WTC11 (cell line): ENCODE measurements around the gene EDC4.

Experiments
- CREM ChIP-seq: sonication (generic); formaldehyde crosslinking; IDR thresholded peaks from 2 replicates; pipeline ENCODE4 v1.8.1; 2022; ENCODE audit warnings: mild to moderate bottlenecking, missing genetic modification reagents, moderate library complexity
- ELF4 ChIP-seq: sonication (generic); formaldehyde crosslinking; IDR thresholded peaks from 2 replicates; pipeline ENCODE4 v1.8.1; 2022; ENCODE audit warnings: low read depth, mild to moderate bottlenecking, moderate library complexity, missing genetic modification reagents
- FOXK1 ChIP-seq: sonication (generic); formaldehyde crosslinking; IDR thresholded peaks from 2 replicates; pipeline ENCODE4 v1.8.0; 2022; ENCODE audit warnings: mild to moderate bottlenecking, moderate library complexity, missing genetic modification reagents
- JUN ChIP-seq: sonication (generic); formaldehyde crosslinking; IDR thresholded peaks from 2 replicates; pipeline ENCODE4 v1.8.0; 2023; ENCODE audit warnings: mild to moderate bottlenecking, missing genetic modification reagents
- NR2C2 ChIP-seq: sonication (generic); formaldehyde crosslinking; IDR thresholded peaks from 2 replicates; pipeline ENCODE4 v1.8.0; 2022; ENCODE audit warnings: mild to moderate bottlenecking, missing genetic modification reagents
- NR3C1 ChIP-seq: sonication (generic); formaldehyde crosslinking; conservative IDR thresholded peaks from 2 replicates; pipeline ENCODE4 v1.8.1; 2023; ENCODE audit warnings: low read depth, mild to moderate bottlenecking, missing genetic modification reagents
- ZNF263 ChIP-seq: sonication (generic); formaldehyde crosslinking; IDR thresholded peaks from 2 replicates; pipeline ENCODE4 v1.8.1; 2022; ENCODE audit warnings: low read depth, mild to moderate bottlenecking, moderate library complexity, missing genetic modification reagents
- TF ChIP-seq, protein P1 (sequence below): fragments of 200-600 bp; IDR thresholded peaks from 2 replicates; pipeline ENCODE4 v1.8.0; 2022; ENCODE audit warnings: antibody characterized with exemption
- TF ChIP-seq, protein P2 (sequence below): sonication (generic); formaldehyde crosslinking; IDR thresholded peaks from 2 replicates; pipeline ENCODE4 v1.8.0; 2022; ENCODE audit warnings: mild to moderate bottlenecking, missing genetic modification reagents
- TF ChIP-seq, protein P3 (sequence below): sonication (generic); formaldehyde crosslinking; IDR thresholded peaks from 2 replicates; pipeline ENCODE4 v1.8.0; 2022; ENCODE audit warnings: mild to moderate bottlenecking, missing genetic modification reagents
- TF ChIP-seq, protein P4 (sequence below): fragments of 250-450 bp; sonication (Bioruptor Pico); IDR thresholded peaks from 2 replicates; pipeline ENCODE4 v1.9.0; 2021; ENCODE audit warnings: mild to moderate bottlenecking
- TF ChIP-seq, protein P5 (sequence below): fragments of 250-450 bp; sonication (Bioruptor Pico); IDR thresholded peaks from 2 replicates; pipeline ENCODE4 v1.9.0; 2021; ENCODE audit warnings: mild to moderate bottlenecking, borderline replicate concordance

DNA sequence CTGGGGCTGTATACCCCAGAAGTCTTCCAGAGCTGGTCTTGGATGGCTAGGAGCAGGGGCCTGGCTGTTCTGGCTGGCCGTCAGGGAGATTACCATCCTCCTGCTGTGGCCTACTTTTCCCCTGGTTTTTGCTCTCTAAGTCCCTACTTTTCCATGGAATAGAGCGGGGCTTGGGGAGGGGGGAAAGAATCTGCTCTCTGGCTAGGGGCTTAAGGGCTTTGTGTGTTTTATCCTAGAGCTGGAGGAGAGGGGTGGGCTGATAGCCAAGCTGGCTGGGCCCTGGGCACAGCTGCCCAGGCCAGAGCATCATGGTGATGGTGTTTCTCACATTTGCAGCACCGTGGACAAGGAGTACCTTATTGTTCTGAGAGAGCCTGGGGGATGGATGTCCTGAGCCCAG lies 15.5 kb downstream of the EDC4 start:
- TF ChIP-seq, protein P1, sequence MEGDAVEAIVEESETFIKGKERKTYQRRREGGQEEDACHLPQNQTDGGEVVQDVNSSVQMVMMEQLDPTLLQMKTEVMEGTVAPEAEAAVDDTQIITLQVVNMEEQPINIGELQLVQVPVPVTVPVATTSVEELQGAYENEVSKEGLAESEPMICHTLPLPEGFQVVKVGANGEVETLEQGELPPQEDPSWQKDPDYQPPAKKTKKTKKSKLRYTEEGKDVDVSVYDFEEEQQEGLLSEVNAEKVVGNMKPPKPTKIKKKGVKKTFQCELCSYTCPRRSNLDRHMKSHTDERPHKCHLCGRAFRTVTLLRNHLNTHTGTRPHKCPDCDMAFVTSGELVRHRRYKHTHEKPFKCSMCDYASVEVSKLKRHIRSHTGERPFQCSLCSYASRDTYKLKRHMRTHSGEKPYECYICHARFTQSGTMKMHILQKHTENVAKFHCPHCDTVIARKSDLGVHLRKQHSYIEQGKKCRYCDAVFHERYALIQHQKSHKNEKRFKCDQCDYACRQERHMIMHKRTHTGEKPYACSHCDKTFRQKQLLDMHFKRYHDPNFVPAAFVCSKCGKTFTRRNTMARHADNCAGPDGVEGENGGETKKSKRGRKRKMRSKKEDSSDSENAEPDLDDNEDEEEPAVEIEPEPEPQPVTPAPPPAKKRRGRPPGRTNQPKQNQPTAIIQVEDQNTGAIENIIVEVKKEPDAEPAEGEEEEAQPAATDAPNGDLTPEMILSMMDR, result no peak
- TF ChIP-seq, protein P2, sequence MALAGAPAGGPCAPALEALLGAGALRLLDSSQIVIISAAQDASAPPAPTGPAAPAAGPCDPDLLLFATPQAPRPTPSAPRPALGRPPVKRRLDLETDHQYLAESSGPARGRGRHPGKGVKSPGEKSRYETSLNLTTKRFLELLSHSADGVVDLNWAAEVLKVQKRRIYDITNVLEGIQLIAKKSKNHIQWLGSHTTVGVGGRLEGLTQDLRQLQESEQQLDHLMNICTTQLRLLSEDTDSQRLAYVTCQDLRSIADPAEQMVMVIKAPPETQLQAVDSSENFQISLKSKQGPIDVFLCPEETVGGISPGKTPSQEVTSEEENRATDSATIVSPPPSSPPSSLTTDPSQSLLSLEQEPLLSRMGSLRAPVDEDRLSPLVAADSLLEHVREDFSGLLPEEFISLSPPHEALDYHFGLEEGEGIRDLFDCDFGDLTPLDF, result no peak
- TF ChIP-seq NR2C2 (CRISPR knock-in tag), result no peak
- no peak for TF ChIP-seq ELF4 (CRISPR knock-in tag)
- no peak for TF ChIP-seq CREM (CRISPR knock-in tag)
- no peak for TF ChIP-seq JUN (CRISPR knock-in tag)
- TF ChIP-seq, protein P3, sequence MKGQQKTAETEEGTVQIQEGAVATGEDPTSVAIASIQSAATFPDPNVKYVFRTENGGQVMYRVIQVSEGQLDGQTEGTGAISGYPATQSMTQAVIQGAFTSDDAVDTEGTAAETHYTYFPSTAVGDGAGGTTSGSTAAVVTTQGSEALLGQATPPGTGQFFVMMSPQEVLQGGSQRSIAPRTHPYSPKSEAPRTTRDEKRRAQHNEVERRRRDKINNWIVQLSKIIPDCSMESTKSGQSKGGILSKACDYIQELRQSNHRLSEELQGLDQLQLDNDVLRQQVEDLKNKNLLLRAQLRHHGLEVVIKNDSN, result no peak
- TF ChIP-seq NR3C1 (CRISPR knock-in tag), result no peak
- no peak for TF ChIP-seq ZNF263 (CRISPR knock-in tag)
- TF ChIP-seq, protein P4, sequence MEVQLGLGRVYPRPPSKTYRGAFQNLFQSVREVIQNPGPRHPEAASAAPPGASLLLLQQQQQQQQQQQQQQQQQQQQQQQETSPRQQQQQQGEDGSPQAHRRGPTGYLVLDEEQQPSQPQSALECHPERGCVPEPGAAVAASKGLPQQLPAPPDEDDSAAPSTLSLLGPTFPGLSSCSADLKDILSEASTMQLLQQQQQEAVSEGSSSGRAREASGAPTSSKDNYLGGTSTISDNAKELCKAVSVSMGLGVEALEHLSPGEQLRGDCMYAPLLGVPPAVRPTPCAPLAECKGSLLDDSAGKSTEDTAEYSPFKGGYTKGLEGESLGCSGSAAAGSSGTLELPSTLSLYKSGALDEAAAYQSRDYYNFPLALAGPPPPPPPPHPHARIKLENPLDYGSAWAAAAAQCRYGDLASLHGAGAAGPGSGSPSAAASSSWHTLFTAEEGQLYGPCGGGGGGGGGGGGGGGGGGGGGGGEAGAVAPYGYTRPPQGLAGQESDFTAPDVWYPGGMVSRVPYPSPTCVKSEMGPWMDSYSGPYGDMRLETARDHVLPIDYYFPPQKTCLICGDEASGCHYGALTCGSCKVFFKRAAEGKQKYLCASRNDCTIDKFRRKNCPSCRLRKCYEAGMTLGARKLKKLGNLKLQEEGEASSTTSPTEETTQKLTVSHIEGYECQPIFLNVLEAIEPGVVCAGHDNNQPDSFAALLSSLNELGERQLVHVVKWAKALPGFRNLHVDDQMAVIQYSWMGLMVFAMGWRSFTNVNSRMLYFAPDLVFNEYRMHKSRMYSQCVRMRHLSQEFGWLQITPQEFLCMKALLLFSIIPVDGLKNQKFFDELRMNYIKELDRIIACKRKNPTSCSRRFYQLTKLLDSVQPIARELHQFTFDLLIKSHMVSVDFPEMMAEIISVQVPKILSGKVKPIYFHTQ, result no peak
- TF ChIP-seq, protein P5, sequence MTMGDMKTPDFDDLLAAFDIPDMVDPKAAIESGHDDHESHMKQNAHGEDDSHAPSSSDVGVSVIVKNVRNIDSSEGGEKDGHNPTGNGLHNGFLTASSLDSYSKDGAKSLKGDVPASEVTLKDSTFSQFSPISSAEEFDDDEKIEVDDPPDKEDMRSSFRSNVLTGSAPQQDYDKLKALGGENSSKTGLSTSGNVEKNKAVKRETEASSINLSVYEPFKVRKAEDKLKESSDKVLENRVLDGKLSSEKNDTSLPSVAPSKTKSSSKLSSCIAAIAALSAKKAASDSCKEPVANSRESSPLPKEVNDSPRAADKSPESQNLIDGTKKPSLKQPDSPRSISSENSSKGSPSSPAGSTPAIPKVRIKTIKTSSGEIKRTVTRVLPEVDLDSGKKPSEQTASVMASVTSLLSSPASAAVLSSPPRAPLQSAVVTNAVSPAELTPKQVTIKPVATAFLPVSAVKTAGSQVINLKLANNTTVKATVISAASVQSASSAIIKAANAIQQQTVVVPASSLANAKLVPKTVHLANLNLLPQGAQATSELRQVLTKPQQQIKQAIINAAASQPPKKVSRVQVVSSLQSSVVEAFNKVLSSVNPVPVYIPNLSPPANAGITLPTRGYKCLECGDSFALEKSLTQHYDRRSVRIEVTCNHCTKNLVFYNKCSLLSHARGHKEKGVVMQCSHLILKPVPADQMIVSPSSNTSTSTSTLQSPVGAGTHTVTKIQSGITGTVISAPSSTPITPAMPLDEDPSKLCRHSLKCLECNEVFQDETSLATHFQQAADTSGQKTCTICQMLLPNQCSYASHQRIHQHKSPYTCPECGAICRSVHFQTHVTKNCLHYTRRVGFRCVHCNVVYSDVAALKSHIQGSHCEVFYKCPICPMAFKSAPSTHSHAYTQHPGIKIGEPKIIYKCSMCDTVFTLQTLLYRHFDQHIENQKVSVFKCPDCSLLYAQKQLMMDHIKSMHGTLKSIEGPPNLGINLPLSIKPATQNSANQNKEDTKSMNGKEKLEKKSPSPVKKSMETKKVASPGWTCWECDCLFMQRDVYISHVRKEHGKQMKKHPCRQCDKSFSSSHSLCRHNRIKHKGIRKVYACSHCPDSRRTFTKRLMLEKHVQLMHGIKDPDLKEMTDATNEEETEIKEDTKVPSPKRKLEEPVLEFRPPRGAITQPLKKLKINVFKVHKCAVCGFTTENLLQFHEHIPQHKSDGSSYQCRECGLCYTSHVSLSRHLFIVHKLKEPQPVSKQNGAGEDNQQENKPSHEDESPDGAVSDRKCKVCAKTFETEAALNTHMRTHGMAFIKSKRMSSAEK (CRISPR knock-in tag), result no peak
- TF ChIP-seq FOXK1, result no peak
